Astrocyte of the hippocampus (primary cell): Measurements from ENCODE around the gene FCER1G.
A peak's percentile ranks its signal among the peaks of the same experiment; 100 is the strongest.

Source experiments
- DNase-seq: peaks from one replicate; pipeline ENCODE4 v3.0.0; 2011; ENCODE audit warnings: low read depth, low spot score

The FCER1G gene

DNA sequence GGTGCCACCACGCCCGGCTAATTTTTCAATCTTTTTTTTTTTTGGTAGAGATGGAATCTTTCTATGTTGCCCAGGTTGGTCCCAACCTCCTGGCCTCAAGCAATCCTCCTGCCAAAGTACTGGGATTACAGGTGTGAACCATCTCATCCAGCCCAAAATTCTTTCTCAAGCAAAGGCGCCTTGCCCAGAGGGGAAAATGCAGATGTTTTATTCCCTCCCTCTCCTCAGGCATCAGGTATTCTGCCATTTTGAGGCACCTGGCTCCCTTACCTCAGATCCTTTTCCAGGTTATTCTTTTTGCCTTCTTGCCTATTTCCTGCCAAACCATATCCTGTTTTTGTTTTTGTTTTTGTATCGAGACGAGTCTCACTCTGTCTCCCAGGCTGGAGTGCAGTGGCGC is 26.7 kb upstream of the FCER1G start:
- no peak for DNase-seq

- DNase-seq, result no peak
Measured at GRCh38 chr1:161189036-161189435, 26.1 kb upstream of the FCER1G start.

- no peak for DNase-seq
Measured at GRCh38 chr1:161190962-161191521, 24.1 kb upstream of the FCER1G start.

DNA sequence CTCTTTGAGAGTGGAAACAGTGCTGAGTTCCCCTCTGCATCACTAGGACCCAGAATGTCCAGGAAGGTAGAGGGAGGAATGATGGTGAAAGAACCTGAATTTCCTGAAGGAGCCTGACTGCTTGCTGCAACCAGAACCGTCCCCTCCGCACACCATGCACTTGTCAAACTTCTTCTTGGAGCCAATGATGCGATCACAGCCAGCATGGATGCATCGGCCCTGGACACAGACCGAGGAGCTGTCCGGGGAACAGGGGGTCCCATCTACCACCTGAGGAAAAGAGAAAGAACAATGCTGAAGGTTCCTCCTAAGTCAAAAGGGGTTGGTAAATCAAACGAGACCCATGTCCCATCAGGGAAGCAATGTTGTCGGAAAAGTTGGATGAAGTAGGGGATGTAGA is 23.1 kb upstream of the FCER1G start:
- DNase-seq, result no peak

DNA sequence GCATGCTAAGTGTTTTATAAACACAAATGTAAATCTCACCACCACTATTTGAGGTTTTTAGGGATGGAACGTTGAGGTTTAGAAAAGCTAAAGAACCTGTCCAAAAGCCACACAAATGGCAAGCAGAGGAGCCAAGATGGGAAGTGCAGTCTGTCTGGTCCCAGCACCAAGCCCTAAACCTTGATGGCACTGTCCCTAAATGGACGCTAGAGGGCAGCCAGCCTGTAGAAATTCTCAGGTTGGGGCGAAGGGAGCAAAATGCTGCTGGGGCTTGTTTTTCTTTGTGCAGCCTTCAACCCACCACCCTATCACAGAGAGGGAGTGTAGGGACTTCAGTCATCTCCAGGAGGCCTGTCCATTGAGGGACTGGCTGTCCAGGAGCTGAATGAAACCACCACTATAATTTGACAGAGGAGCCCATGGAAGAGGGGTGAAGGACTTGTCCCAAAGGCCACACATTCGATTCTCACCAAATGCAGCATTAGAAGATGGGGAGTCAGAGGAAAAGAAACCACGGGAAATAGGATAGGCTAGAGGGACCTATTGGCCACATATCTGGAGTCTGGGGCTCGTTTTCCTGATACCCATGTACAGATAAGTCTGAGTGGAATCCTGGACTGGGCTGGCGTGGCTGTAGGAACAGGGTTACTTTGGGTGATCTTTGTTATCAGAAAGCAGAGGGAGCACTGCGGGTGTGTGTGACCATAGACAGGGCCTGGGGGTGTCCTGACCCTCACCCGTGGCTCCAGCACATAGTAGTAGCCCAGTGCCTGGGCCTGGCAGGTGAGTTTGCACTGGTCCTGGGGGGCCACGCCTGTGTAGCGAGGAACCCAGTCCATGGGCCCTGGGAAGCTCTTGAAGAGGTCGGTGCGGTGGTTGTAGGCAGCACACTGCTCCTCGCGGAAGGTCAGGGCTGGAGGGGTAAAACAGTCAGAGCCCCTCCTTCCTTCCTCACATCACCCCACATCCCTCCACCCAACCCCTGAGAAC is 22.3 kb upstream of the FCER1G start:
- peak; percentile 79 for DNase-seq

GRCh38 chr1:161193561-161194235 is 21.4 kb upstream of the FCER1G start:
- DNase-seq, result no peak

- DNase-seq, result no peak
Measured at GRCh38 chr1:161195171-161195570, 19.9 kb upstream of the FCER1G start.

GRCh38 chr1:161196111-161196510 is 19.0 kb upstream of the FCER1G start:
- no peak for DNase-seq

GRCh38 chr1:161196521-161197451 is 18.3 kb upstream of the FCER1G start:
- no peak for DNase-seq

- DNase-seq, result no peak
Measured at GRCh38 chr1:161197560-161198193, 17.4 kb upstream of the FCER1G start.

DNA sequence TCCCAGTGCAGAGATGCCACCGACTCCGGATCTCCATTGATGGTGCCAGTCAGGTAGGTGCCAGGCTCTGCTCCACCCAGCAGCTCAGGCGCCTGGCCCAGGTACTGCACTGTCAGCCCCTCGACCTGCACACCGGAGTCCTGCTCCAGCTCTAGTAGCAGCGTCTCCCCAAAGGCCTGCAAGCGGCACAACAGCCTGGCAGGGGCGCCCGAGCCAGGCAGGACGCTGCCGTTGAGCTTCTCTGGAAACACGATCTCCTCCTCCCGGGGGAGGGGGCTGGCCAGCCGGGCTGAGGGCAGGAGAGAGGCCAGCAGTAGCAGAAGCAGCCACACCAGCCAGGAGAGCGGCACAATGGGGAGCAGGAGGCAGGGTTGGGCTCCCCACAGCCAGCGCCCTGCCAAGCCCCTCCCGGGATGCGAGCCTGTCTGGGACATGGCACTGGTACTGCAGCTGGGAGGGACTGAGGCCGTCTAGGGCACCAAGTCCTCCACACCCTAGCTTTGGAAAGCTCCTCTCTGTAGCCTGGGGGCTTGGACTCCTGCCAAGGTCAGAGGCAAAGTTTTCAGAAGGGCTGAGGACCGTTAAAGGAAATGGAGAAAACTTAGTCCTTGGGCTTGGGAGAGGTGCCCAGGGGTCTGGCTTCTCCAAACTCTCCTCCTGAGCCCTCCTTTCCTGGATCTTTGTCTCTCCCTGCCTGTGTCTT is 16.8 kb upstream of the FCER1G start:
- DNase-seq, result peak; percentile 48

DNA sequence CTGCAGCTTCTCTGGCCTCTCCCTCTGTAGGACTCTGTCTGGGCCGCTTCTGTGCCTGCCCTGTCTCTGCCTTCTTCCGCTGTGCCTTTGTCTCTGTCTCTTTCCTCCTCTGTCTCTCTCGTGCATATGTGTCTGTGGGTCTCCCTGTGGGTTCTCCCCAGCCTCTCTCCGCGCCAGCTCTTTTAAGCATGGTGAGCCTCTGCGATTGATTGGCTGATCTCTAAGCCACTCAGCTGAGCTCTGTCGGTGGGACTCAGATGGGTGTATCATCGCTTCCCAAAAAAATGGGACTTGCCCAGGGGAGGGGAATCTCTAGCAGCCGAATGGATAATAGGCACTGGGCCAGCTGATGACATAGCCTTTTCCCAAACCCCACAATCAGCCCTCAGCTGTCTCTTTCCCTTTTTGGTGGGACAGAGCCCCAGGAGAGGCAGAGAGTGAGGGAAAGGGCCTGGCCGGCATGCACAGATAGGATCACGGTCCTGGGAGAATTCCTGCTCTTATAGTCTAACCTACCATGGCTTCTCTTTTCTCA is 16.1 kb upstream of the FCER1G start, which contains the start of gene ADAMTS4:
Gene ADAMTS4, minus strand, starts transcription at position 158 of the 535 bp plus-strand sequence. CDS start 427 bp downstream, outside the sequence.
- no peak for DNase-seq

GRCh38 chr1:161199506-161200139 is 15.5 kb upstream of the FCER1G start:
- no peak for DNase-seq

DNA sequence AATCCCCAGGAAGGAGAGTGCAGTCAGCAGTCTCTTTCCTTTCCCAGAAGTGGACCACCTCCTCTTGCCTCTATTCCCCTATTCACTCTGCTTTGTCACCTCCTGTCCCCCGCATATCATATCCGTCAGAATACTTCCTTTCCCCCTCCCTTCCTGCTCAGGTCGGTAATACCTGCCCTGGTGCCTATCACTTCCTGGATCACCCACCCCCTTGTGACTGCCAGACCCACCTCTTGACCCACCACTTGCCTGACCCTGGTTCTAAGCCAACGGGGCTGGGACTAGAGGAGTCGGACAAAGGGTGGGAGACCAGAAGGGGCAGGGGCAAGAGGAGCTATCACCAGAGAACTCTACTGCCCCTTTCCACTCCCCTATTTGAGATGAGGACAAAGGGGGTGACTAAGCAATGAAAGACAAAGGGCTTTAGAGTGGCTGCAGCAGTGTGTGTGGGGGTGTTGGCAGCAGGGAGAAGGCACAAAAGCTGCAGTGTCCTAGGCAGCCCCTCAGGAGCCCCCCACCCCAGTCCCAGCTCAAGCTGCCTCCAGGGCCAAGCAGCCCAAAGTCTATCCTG is 14.6 kb upstream of the FCER1G start:
- no peak for DNase-seq

GRCh38 chr1:161200992-161201835 is 13.9 kb upstream of the FCER1G start:
- no peak for DNase-seq

GRCh38 chr1:161201836-161202712 is 13.0 kb upstream of the FCER1G start, which contains the start of gene NDUFS2:
TSS of gene NDUFS2 (plus strand) at chr1:161202367. CDS start at chr1:161202386, 19 bp downstream.
- peak; percentile 99 for DNase-seq
